Left ventricle myocardium superior (tissue), 1 donor: ENCODE results near the gene FPGS. TPM values are rescaled to one million over a fixed set of nuclear protein-coding genes. Genes with fewer than 3 reads are reported as not detected.

ENCODE experiments used
- microRNA-seq: library from miRNA; unstranded; fragments of <30 nt; microRNA quantifications from one replicate; pipeline ENCODE4 v1.2.0, GENCODE V29; 2020; ENCODE audit warnings: borderline number of aligned reads
- total RNA-seq: library from RNA; stranded (reverse); fragmentation: NEBNext Ultra II Directional; extraction: Animal tissue kit (Norgen Biotek cat#: 25700); gene quantifications from one replicate; pipeline ENCODE4 v1.2.1, GENCODE V29; 2021
- donor health status: DM: no; HTN: yes; CAD: no; lungs with severe emphysema.

Gene FPGS
- total RNA-seq, 1 donor from 2014 or later = 31.9 TPM

Small RNA genes within 50 kb of the gene (microRNA-seq; reads per million reads assigned to microRNA genes)
- gene MIR2861 (not detected), gene MIR3960 (not detected)

Other genes starting within 250 kb of the FPGS start
- gene STXBP1, start 190.6 kb upstream of the FPGS start, total RNA-seq = 49.4 TPM
- not detected for gene CFAP157, start 95.9 kb upstream of the FPGS start, total RNA-seq
- gene PTRH1, start 87.2 kb upstream of the FPGS start, total RNA-seq = 13.4 TPM
- gene TTC16, start 86.8 kb upstream of the FPGS start, total RNA-seq = 0.15 TPM
- gene TOR2A, start 67.6 kb upstream of the FPGS start, total RNA-seq = 3.6 TPM
- gene SH2D3C, start 24.2 kb upstream of the FPGS start, total RNA-seq = 18.3 TPM
- gene CDK9, start 16.8 kb upstream of the FPGS start, total RNA-seq = 48.4 TPM
- 134 TPM for gene ENG, start 51.8 kb downstream of the FPGS start, total RNA-seq
- gene AK1, start 74.8 kb downstream of the FPGS start, total RNA-seq = 853 TPM
- 50.5 TPM for gene ST6GALNAC6, start 96.7 kb downstream of the FPGS start, total RNA-seq
- gene ST6GALNAC4, start 114.2 kb downstream of the FPGS start, total RNA-seq = 28.5 TPM
- gene PIP5KL1, start 127.9 kb downstream of the FPGS start, total RNA-seq = not detected
- 11.1 TPM for gene DPM2, start 135.0 kb downstream of the FPGS start, total RNA-seq
- 21.6 TPM for gene EEIG1, start 178.1 kb downstream of the FPGS start, total RNA-seq